Measurements from ENCODE around the gene ULBP3. TPM values are rescaled to one million over a fixed set of nuclear protein-coding genes. Genes with fewer than 3 reads are reported as not detected.
"Not testable (repeated sequence)": the region's sequence is repeated elsewhere in the genome, so short reads cannot be mapped to it uniquely, and the experiment has no call there.

ULBP3 gene
- total and polyA plus RNA-seq, 9 of the 15 experiments (the other 6 are each of a cell fraction or from before 2014, with no cell fraction given): 0.25 to 0.33 TPM; not detected in 7

- H3K4me3 ChIP-seq; H3K27ac ChIP-seq (ENCODE audit: extremely low read depth, low read depth, low read length); ATAC-seq; FAIRE-seq; DNase-seq (ENCODE audit: extremely low read depth in 1 of 4, low spot score in 3 of 4); intact Hi-C loops (cut with micrococcal nuclease); H3K9me1 ChIP-seq (ENCODE audit: control insufficient read depth, insufficient read depth, low read length); H2AFZ ChIP-seq (ENCODE audit: low read depth, low read length); H4K20me1 ChIP-seq (replicated peaks; ENCODE audit: control insufficient read depth, insufficient read depth, low read length); H3K9ac ChIP-seq (ENCODE audit: insufficient read depth in 1 of 2, low read depth in 2 of 2, low read length in 2 of 2); H3K9me3 ChIP-seq (replicated peaks; ENCODE audit: control insufficient read depth, insufficient read depth, low read depth, low read length); H3K79me2 ChIP-seq (ENCODE audit: control insufficient read depth, insufficient read depth, low read length); BruUV-seq (replicated peaks); in situ Hi-C loops (cut with MboI); H3K4me2 ChIP-seq (ENCODE audit: insufficient read depth, low read length); H3K27me3 ChIP-seq (ENCODE audit: control insufficient read depth in 2 of 2, insufficient read depth in 2 of 2, low read length in 2 of 2); H3K36me3 ChIP-seq (ENCODE audit: control insufficient read depth, insufficient read depth, low read length); TF ChIP-seq TEAD4 (CRISPR knock-in tag; IDR thresholded peaks at IDR 0.05; ENCODE audit: borderline replicate concordance): not testable (repeated sequence)
- WGBS (ENCODE audit: insufficient coverage, low coverage, missing lambda C conversion rate): 9% methylated on average over 8 of the region's 8 CpGs
- H3K4me1 ChIP-seq (replicated peaks in 1 of 2; ENCODE audit: control insufficient read depth in 2 of 2, insufficient read depth in 2 of 2, low read length in 2 of 2): peaks cover 24 to 27% of the 10 kb centered on the region in 2 experiments
- POLR2A ChIA-PET: interaction anchor here (0.7 to 1.1 kb wide), 2 partner anchors 44 to 71 kb away, joined by 3 read pairs; no protein-coding TSS in a partner anchor
- CTCF ChIA-PET (ENCODE audit: low intra/inter-chr PET ratio): interaction anchor here (1.9 kb wide), 1 partner anchor 79 kb away, joined by 4 read pairs; no protein-coding TSS in a partner anchor
- TF ChIP-seq CBFA2T3 (IDR thresholded peaks at IDR 0.05) (peak; percentile 38), ARID1B (IDR thresholded peaks at IDR 0.05) (peak; percentile 70), TAL1 (IDR thresholded peaks at IDR 0.05) (peak; percentile 53; the same call in 1 of the 2 replicates), SOX6 (IDR thresholded peaks at IDR 0.05) (peak; percentile 47; the same call in 1 of the 2 replicates), FOXJ2 (tag; IDR thresholded peaks at IDR 0.05) (0 out of 2 replicates have a peak, but pooled peaks have one; percentile 17), ZNF316 (IDR thresholded peaks at IDR 0.05) (0 out of 2 replicates have a peak, but pooled peaks have one; percentile 25), CBFA2T2 (conservative IDR thresholded peaks at IDR 0.05) (peak; percentile 24), TEAD4 (IDR thresholded peaks at IDR 0.05; ENCODE audit: low read length) (peak; percentile 26; the same call in 1 of the 2 replicates), TCF3 (CRISPR knock-in tag; IDR thresholded peaks at IDR 0.05) (peak; percentile 61), CTBP1 (IDR thresholded peaks at IDR 0.05; ENCODE audit: borderline replicate concordance) (0 out of 2 replicates have a peak, but pooled peaks have one; percentile 14), SMARCE1 (IDR thresholded peaks at IDR 0.05) (peak; percentile 46; the same call in 1 of the 2 replicates), RFX1 (IDR thresholded peaks at IDR 0.05) (peak; percentile 25), C11orf30 (IDR thresholded peaks at IDR 0.05; ENCODE audit: low read depth) (peak; percentile 9; the same call in 1 of the 2 replicates), ZNF263 (CRISPR knock-in tag; IDR thresholded peaks at IDR 0.05; ENCODE audit: borderline replicate concordance) (peak; percentile 81)
Observed at GRCh38 chr6:150012846-150013784, 55.8 kb downstream of the ULBP3 start.

Other genes starting within 250 kb of the ULBP3 start
- gene LRP11, start 204.8 kb downstream of the ULBP3 start, total RNA-seq (2014; rRNA removed): 2.2 and 4.6 TPM in 2 replicates
- gene LRP11, start 204.8 kb downstream of the ULBP3 start, total RNA-seq (2014; rRNA removed; fragmentation: Illumina TruSeq; extraction: Trizol): 2.7 and 3.5 TPM in 2 replicates
- gene LRP11, start 204.8 kb downstream of the ULBP3 start, total RNA-seq (2015; rRNA removed; fragmentation: Illumina TruSeq; extraction: Trizol): 2.4 and 2.6 TPM in 2 replicates
- 2.9 and 3.6 TPM in 2 replicates for gene LRP11, start 204.8 kb downstream of the ULBP3 start, total RNA-seq (2021)
- 2.6 and 8.2 TPM in 2 replicates for gene LRP11, start 204.8 kb downstream of the ULBP3 start, polyA plus RNA-seq (2011; rRNA removed)
- gene LRP11, start 204.8 kb downstream of the ULBP3 start, polyA plus RNA-seq (2014; fragmentation: Illumina TruSeq; extraction: Trizol): 1.8 and 3.4 TPM in 2 replicates
- gene LRP11, start 204.8 kb downstream of the ULBP3 start, polyA plus RNA-seq (2014; fragmentation: Nextera tagmentation; extraction: Ambion mirVana): under 1 TPM; 0.51 to 0.94 TPM
- 2.0 and 2.1 TPM in 2 replicates for gene LRP11, start 204.8 kb downstream of the ULBP3 start, polyA plus RNA-seq (2014; rRNA removed)
- gene RAET1E, start 171.0 kb downstream of the ULBP3 start, total RNA-seq (2014; rRNA removed): not detected in 2 replicates
- not detected in 2 replicates for gene RAET1E, start 171.0 kb downstream of the ULBP3 start, total RNA-seq (2014; rRNA removed; fragmentation: Illumina TruSeq; extraction: Trizol)
- not detected in 2 replicates for gene RAET1E, start 171.0 kb downstream of the ULBP3 start, total RNA-seq (2015; rRNA removed; fragmentation: Illumina TruSeq; extraction: Trizol)
- not detected in 2 replicates for gene RAET1E, start 171.0 kb downstream of the ULBP3 start, total RNA-seq (2021)
- gene RAET1E, start 171.0 kb downstream of the ULBP3 start, polyA plus RNA-seq (2011; rRNA removed): not detected in 2 replicates
- not detected in 2 replicates for gene RAET1E, start 171.0 kb downstream of the ULBP3 start, polyA plus RNA-seq (2014; fragmentation: Illumina TruSeq; extraction: Trizol)
- not detected for gene RAET1E, start 171.0 kb downstream of the ULBP3 start, polyA plus RNA-seq (2014; fragmentation: Nextera tagmentation; extraction: Ambion mirVana)
- gene RAET1E, start 171.0 kb downstream of the ULBP3 start, polyA plus RNA-seq (2014; rRNA removed): not detected in 2 replicates
- not detected in 2 replicates for gene RAET1G, start 146.0 kb downstream of the ULBP3 start, total RNA-seq (2014; rRNA removed)
- not detected in 2 replicates for gene RAET1G, start 146.0 kb downstream of the ULBP3 start, total RNA-seq (2014; rRNA removed; fragmentation: Illumina TruSeq; extraction: Trizol)
- gene RAET1G, start 146.0 kb downstream of the ULBP3 start, total RNA-seq (2015; rRNA removed; fragmentation: Illumina TruSeq; extraction: Trizol): not detected in 2 replicates
- not detected in 2 replicates for gene RAET1G, start 146.0 kb downstream of the ULBP3 start, total RNA-seq (2021)
- gene RAET1G, start 146.0 kb downstream of the ULBP3 start, polyA plus RNA-seq (2011; rRNA removed): 0.11 TPM in 1 of 2 replicates, not detected in the other
- gene RAET1G, start 146.0 kb downstream of the ULBP3 start, polyA plus RNA-seq (2014; fragmentation: Illumina TruSeq; extraction: Trizol): not detected in 2 replicates
- gene RAET1G, start 146.0 kb downstream of the ULBP3 start, polyA plus RNA-seq (2014; fragmentation: Nextera tagmentation; extraction: Ambion mirVana): not detected
- gene RAET1G, start 146.0 kb downstream of the ULBP3 start, polyA plus RNA-seq (2014; rRNA removed): not detected in 2 replicates
- gene ULBP2, start 127.1 kb downstream of the ULBP3 start, total RNA-seq (2014; rRNA removed): 0.50 and 0.57 TPM in 2 replicates
- 0.96 and 1.2 TPM in 2 replicates for gene ULBP2, start 127.1 kb downstream of the ULBP3 start, total RNA-seq (2014; rRNA removed; fragmentation: Illumina TruSeq; extraction: Trizol)
- 0.60 and 0.83 TPM in 2 replicates for gene ULBP2, start 127.1 kb downstream of the ULBP3 start, total RNA-seq (2015; rRNA removed; fragmentation: Illumina TruSeq; extraction: Trizol)
- 0.78 and 1.2 TPM in 2 replicates for gene ULBP2, start 127.1 kb downstream of the ULBP3 start, total RNA-seq (2021)
- 2.7 and 5.3 TPM in 2 replicates for gene ULBP2, start 127.1 kb downstream of the ULBP3 start, polyA plus RNA-seq (2011; rRNA removed)
- 1.8 and 2.4 TPM in 2 replicates for gene ULBP2, start 127.1 kb downstream of the ULBP3 start, polyA plus RNA-seq (2014; fragmentation: Illumina TruSeq; extraction: Trizol)
- gene ULBP2, start 127.1 kb downstream of the ULBP3 start, polyA plus RNA-seq (2014; fragmentation: Nextera tagmentation; extraction: Ambion mirVana): 1 to 10 TPM; 3.2 to 4.1 TPM
- 1.1 TPM in 2 replicates for gene ULBP2, start 127.1 kb downstream of the ULBP3 start, polyA plus RNA-seq (2014; rRNA removed)
- 1.5 and 1.8 TPM in 2 replicates for gene ULBP1, start 105.2 kb downstream of the ULBP3 start, total RNA-seq (2014; rRNA removed)
- 2.5 and 3.4 TPM in 2 replicates for gene ULBP1, start 105.2 kb downstream of the ULBP3 start, total RNA-seq (2014; rRNA removed; fragmentation: Illumina TruSeq; extraction: Trizol)
- gene ULBP1, start 105.2 kb downstream of the ULBP3 start, total RNA-seq (2015; rRNA removed; fragmentation: Illumina TruSeq; extraction: Trizol): 0.26 and 0.33 TPM in 2 replicates
- gene ULBP1, start 105.2 kb downstream of the ULBP3 start, total RNA-seq (2021): 2.7 and 3.5 TPM in 2 replicates
- 1.1 and 1.3 TPM in 2 replicates for gene ULBP1, start 105.2 kb downstream of the ULBP3 start, polyA plus RNA-seq (2011; rRNA removed)
- gene ULBP1, start 105.2 kb downstream of the ULBP3 start, polyA plus RNA-seq (2014; fragmentation: Illumina TruSeq; extraction: Trizol): 4.9 and 6.0 TPM in 2 replicates
- 1 to 10 TPM; 1.2 to 2.5 TPM for gene ULBP1, start 105.2 kb downstream of the ULBP3 start, polyA plus RNA-seq (2014; fragmentation: Nextera tagmentation; extraction: Ambion mirVana)
- 2.7 and 3.3 TPM in 2 replicates for gene ULBP1, start 105.2 kb downstream of the ULBP3 start, polyA plus RNA-seq (2014; rRNA removed)
- not detected in 2 replicates for gene RAET1L, start 43.6 kb downstream of the ULBP3 start, total RNA-seq (2014; rRNA removed)
- gene RAET1L, start 43.6 kb downstream of the ULBP3 start, total RNA-seq (2014; rRNA removed; fragmentation: Illumina TruSeq; extraction: Trizol): not detected in 2 replicates
- gene RAET1L, start 43.6 kb downstream of the ULBP3 start, total RNA-seq (2015; rRNA removed; fragmentation: Illumina TruSeq; extraction: Trizol): not detected in 2 replicates
- not detected in 2 replicates for gene RAET1L, start 43.6 kb downstream of the ULBP3 start, total RNA-seq (2021)
- not detected in 2 replicates for gene RAET1L, start 43.6 kb downstream of the ULBP3 start, polyA plus RNA-seq (2011; rRNA removed)
- gene RAET1L, start 43.6 kb downstream of the ULBP3 start, polyA plus RNA-seq (2014; fragmentation: Illumina TruSeq; extraction: Trizol): not detected in 2 replicates
- not detected for gene RAET1L, start 43.6 kb downstream of the ULBP3 start, polyA plus RNA-seq (2014; fragmentation: Nextera tagmentation; extraction: Ambion mirVana)
- not detected in 2 replicates for gene RAET1L, start 43.6 kb downstream of the ULBP3 start, polyA plus RNA-seq (2014; rRNA removed)
- gene PPP1R14C, start 73.9 kb upstream of the ULBP3 start, total RNA-seq (2014; rRNA removed): 10.1 and 11.6 TPM in 2 replicates
- 13.0 and 15.7 TPM in 2 replicates for gene PPP1R14C, start 73.9 kb upstream of the ULBP3 start, total RNA-seq (2014; rRNA removed; fragmentation: Illumina TruSeq; extraction: Trizol)
- gene PPP1R14C, start 73.9 kb upstream of the ULBP3 start, total RNA-seq (2015; rRNA removed; fragmentation: Illumina TruSeq; extraction: Trizol): 3.8 and 4.5 TPM in 2 replicates
- gene PPP1R14C, start 73.9 kb upstream of the ULBP3 start, total RNA-seq (2021): 14.1 and 15.6 TPM in 2 replicates
- gene PPP1R14C, start 73.9 kb upstream of the ULBP3 start, polyA plus RNA-seq (2011; rRNA removed): 16.6 and 21.9 TPM in 2 replicates
- gene PPP1R14C, start 73.9 kb upstream of the ULBP3 start, polyA plus RNA-seq (2014; fragmentation: Illumina TruSeq; extraction: Trizol): 11.9 and 12.2 TPM in 2 replicates
- 10 to 100 TPM in 1 of 2 experiments, 1 to 10 TPM in 1; 8.1 to 14.5 TPM for gene PPP1R14C, start 73.9 kb upstream of the ULBP3 start, polyA plus RNA-seq (2014; fragmentation: Nextera tagmentation; extraction: Ambion mirVana)
- 9.7 and 11.7 TPM in 2 replicates for gene PPP1R14C, start 73.9 kb upstream of the ULBP3 start, polyA plus RNA-seq (2014; rRNA removed)